ENCODE measurements around the gene FOXI1.
"Not testable (repeated sequence)": the region's sequence is repeated elsewhere in the genome, so short reads cannot be mapped to it uniquely, and the experiment has no call there.

The FOXI1 gene

GRCh38 chr5:170132269-170132975, 26.7 kb downstream of the FOXI1 start:
- no peak for DNase-seq

- DNase-seq: no peak
Measured at GRCh38 chr5:170132976-170133448, 27.3 kb downstream of the FOXI1 start.

- DNase-seq: no peak
Measured at GRCh38 chr5:170135796-170136490, 30.2 kb downstream of the FOXI1 start.

- DNase-seq: no peak
Measured at GRCh38 chr5:170136506-170136905, 30.8 kb downstream of the FOXI1 start.

GRCh38 chr5:170137694-170138214, 32.1 kb downstream of the FOXI1 start:
- DNase-seq: no peak

GRCh38 chr5:170138273-170138672, 32.6 kb downstream of the FOXI1 start:
- DNase-seq: no peak

- no peak for DNase-seq
Measured at GRCh38 chr5:170139786-170140335, 34.2 kb downstream of the FOXI1 start.

- DNase-seq: not testable (repeated sequence)
Measured at GRCh38 chr5:170141196-170141595, 35.5 kb downstream of the FOXI1 start.

- DNase-seq: no peak
Measured at GRCh38 chr5:170141636-170142035, 35.9 kb downstream of the FOXI1 start.

- no peak for DNase-seq
Measured at GRCh38 chr5:170142196-170142595, 36.5 kb downstream of the FOXI1 start.

GRCh38 chr5:170143091-170143490, 37.4 kb downstream of the FOXI1 start:
- DNase-seq: no peak

- no peak for DNase-seq
Measured at GRCh38 chr5:170143710-170144109, 38.0 kb downstream of the FOXI1 start.

- no peak for DNase-seq
Measured at GRCh38 chr5:170144286-170145023, 38.8 kb downstream of the FOXI1 start.

GRCh38 chr5:170145462-170145861, 39.8 kb downstream of the FOXI1 start:
- no peak for DNase-seq

GRCh38 chr5:170147051-170147752, 41.5 kb downstream of the FOXI1 start:
- DNase-seq: no peak

- DNase-seq: no peak
Measured at GRCh38 chr5:170147753-170148264, 42.1 kb downstream of the FOXI1 start.

GRCh38 chr5:170148430-170149205, 42.9 kb downstream of the FOXI1 start:
- no peak for DNase-seq

GRCh38 chr5:170149206-170149515, 43.5 kb downstream of the FOXI1 start:
- DNase-seq: no peak

GRCh38 chr5:170150713-170151096, 45.0 kb downstream of the FOXI1 start:
- DNase-seq: no peak

- DNase-seq: no peak
Measured at GRCh38 chr5:170151097-170151831, 45.6 kb downstream of the FOXI1 start.

- no peak for DNase-seq
Measured at GRCh38 chr5:170152767-170153166, 47.1 kb downstream of the FOXI1 start.

Measured in GDM1 (cell line).